Measurements from ENCODE around the gene RNU2-63P.
"Not testable (repeated sequence)": the region's sequence is repeated elsewhere in the genome, so short reads cannot be mapped to it uniquely, and the experiment has no call there.

The RNU2-63P gene

GRCh38 chr2:88051792-88052191 is 35.4 kb upstream of the RNU2-63P start:
- FAIRE-seq = no peak
- TF ChIP-seq TAF1 (IDR thresholded peaks at IDR 0.05; ENCODE audit: borderline replicate concordance, low read depth, low read length) = no peak
- no peak; the same call in 1 of the 2 replicates for TF ChIP-seq POLR2AphosphoS5 (IDR thresholded peaks at IDR 0.05; ENCODE audit: low read depth, low read length)
- TF ChIP-seq POLR2A (IDR thresholded peaks at IDR 0.05; ENCODE audit: low read depth, low read length) = no peak

GRCh38 chr2:88049622-88050021 is 33.3 kb upstream of the RNU2-63P start:
- FAIRE-seq (no peak), DNase-seq (ENCODE audit: insufficient read length) (no peak)
- TF ChIP-seq TAF1 (IDR thresholded peaks at IDR 0.05; ENCODE audit: borderline replicate concordance, low read depth, low read length) = no peak
- TF ChIP-seq POLR2A (IDR thresholded peaks at IDR 0.05; ENCODE audit: low read depth, low read length) = no peak
- no peak for TF ChIP-seq POLR2AphosphoS5 (IDR thresholded peaks at IDR 0.05; ENCODE audit: low read depth, low read length)

More at GRCh38 chr2:88051792-88052191, 35.4 kb upstream of the RNU2-63P start:
- no peak for DNase-seq (ENCODE audit: insufficient read length)

GRCh38 chr2:88048541-88048940 is 32.2 kb upstream of the RNU2-63P start:
- no peak for TF ChIP-seq POLR2A (IDR thresholded peaks at IDR 0.05; ENCODE audit: low read depth, low read length)
- TF ChIP-seq TAF1 (IDR thresholded peaks at IDR 0.05; ENCODE audit: borderline replicate concordance, low read depth, low read length) = no peak
- no peak for TF ChIP-seq POLR2AphosphoS5 (IDR thresholded peaks at IDR 0.05; ENCODE audit: low read depth, low read length)
- DNase-seq (ENCODE audit: insufficient read length) (no peak), FAIRE-seq (no peak)

- FAIRE-seq; DNase-seq (ENCODE audit: insufficient read length): not testable (repeated sequence)
Measured at GRCh38 chr2:88045561-88045960, 29.2 kb upstream of the RNU2-63P start.

GRCh38 chr2:88042476-88042875 is 26.1 kb upstream of the RNU2-63P start:
- no peak for TF ChIP-seq TAF1 (IDR thresholded peaks at IDR 0.05; ENCODE audit: borderline replicate concordance, low read depth, low read length)
- TF ChIP-seq POLR2AphosphoS5 (IDR thresholded peaks at IDR 0.05; ENCODE audit: low read depth, low read length) = no peak
- TF ChIP-seq POLR2A (IDR thresholded peaks at IDR 0.05; ENCODE audit: low read depth, low read length) = no peak
- FAIRE-seq = no peak
- DNase-seq (ENCODE audit: insufficient read length) = no peak

- DNase-seq (ENCODE audit: insufficient read length) (no peak), FAIRE-seq (no peak)
- TF ChIP-seq POLR2AphosphoS5 (IDR thresholded peaks at IDR 0.05; ENCODE audit: low read depth, low read length) (no peak), POLR2A (IDR thresholded peaks at IDR 0.05; ENCODE audit: low read depth, low read length) (no peak), TAF1 (IDR thresholded peaks at IDR 0.05; ENCODE audit: borderline replicate concordance, low read depth, low read length) (no peak)
Measured at GRCh38 chr2:88038263-88039105, 22.1 kb upstream of the RNU2-63P start.

- FAIRE-seq (no peak), DNase-seq (ENCODE audit: insufficient read length) (no peak)
- TF ChIP-seq POLR2AphosphoS5 (IDR thresholded peaks at IDR 0.05; ENCODE audit: low read depth, low read length) = no peak
- no peak for TF ChIP-seq POLR2A (IDR thresholded peaks at IDR 0.05; ENCODE audit: low read depth, low read length)
- TF ChIP-seq TAF1 (IDR thresholded peaks at IDR 0.05; ENCODE audit: borderline replicate concordance, low read depth, low read length) = no peak
Measured at GRCh38 chr2:88036606-88037005, 20.3 kb upstream of the RNU2-63P start.

GRCh38 chr2:88036182-88036581 is 19.8 kb upstream of the RNU2-63P start:
- no peak for DNase-seq (ENCODE audit: insufficient read length)
- TF ChIP-seq POLR2AphosphoS5 (IDR thresholded peaks at IDR 0.05; ENCODE audit: low read depth, low read length) = no peak
- TF ChIP-seq POLR2A (IDR thresholded peaks at IDR 0.05; ENCODE audit: low read depth, low read length) = no peak
- TF ChIP-seq TAF1 (IDR thresholded peaks at IDR 0.05; ENCODE audit: borderline replicate concordance, low read depth, low read length) = no peak
- no peak for FAIRE-seq

GRCh38 chr2:88032070-88032702 is 15.8 kb upstream of the RNU2-63P start:
- TF ChIP-seq POLR2AphosphoS5 (IDR thresholded peaks at IDR 0.05; ENCODE audit: low read depth, low read length) (no peak), POLR2A (IDR thresholded peaks at IDR 0.05; ENCODE audit: low read depth, low read length) (no peak), TAF1 (IDR thresholded peaks at IDR 0.05; ENCODE audit: borderline replicate concordance, low read depth, low read length) (no peak)
- FAIRE-seq = no peak
- DNase-seq (ENCODE audit: insufficient read length) = no peak

GRCh38 chr2:88028931-88029330 is 12.6 kb upstream of the RNU2-63P start:
- DNase-seq (ENCODE audit: insufficient read length) = no peak
- no peak for FAIRE-seq

GRCh38 chr2:88027697-88028389 is 11.5 kb upstream of the RNU2-63P start:
- TF ChIP-seq POLR2A (IDR thresholded peaks at IDR 0.05; ENCODE audit: low read depth, low read length) (no peak), TAF1 (IDR thresholded peaks at IDR 0.05; ENCODE audit: borderline replicate concordance, low read depth, low read length) (no peak), POLR2AphosphoS5 (IDR thresholded peaks at IDR 0.05; ENCODE audit: low read depth, low read length) (no peak)
- FAIRE-seq (no peak), DNase-seq (ENCODE audit: insufficient read length) (no peak)

More at GRCh38 chr2:88028931-88029330, 12.6 kb upstream of the RNU2-63P start:
- TF ChIP-seq POLR2AphosphoS5 (IDR thresholded peaks at IDR 0.05; ENCODE audit: low read depth, low read length) = no peak
- no peak for TF ChIP-seq TAF1 (IDR thresholded peaks at IDR 0.05; ENCODE audit: borderline replicate concordance, low read depth, low read length)
- no peak for TF ChIP-seq POLR2A (IDR thresholded peaks at IDR 0.05; ENCODE audit: low read depth, low read length)
